GM19324 (cell line): ENCODE data around the gene KDM4C.

Source experiments
- ATAC-seq: cut with Tn5 transposase; IDR thresholded peaks from one replicate; pipeline ENCODE4 v1.9.1; 2021; ENCODE audit warnings: mild to moderate bottlenecking, moderate library complexity; ENCODE audit not compliant: unreplicated experiment, low FRiP score

KDM4C gene

DNA sequence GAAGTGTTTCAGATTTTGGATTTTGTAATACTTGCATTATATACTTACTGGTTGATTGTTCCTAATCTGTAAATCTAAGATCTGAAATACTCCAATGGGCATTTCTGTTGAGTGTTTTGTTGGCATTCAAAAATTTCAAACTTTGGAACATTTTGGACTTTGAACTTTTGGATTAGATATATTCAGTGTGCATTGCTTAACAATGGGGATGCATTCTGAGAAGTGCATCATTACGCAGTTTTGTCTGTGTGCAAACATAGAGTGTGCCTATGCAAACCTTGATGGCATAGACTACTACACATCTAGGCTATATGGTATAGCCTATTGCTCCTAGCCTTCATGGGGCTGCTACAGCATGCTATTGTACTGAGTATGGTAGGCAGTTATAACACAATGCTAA lies 325.4 kb downstream of the KDM4C start:
- no peak for ATAC-seq

DNA sequence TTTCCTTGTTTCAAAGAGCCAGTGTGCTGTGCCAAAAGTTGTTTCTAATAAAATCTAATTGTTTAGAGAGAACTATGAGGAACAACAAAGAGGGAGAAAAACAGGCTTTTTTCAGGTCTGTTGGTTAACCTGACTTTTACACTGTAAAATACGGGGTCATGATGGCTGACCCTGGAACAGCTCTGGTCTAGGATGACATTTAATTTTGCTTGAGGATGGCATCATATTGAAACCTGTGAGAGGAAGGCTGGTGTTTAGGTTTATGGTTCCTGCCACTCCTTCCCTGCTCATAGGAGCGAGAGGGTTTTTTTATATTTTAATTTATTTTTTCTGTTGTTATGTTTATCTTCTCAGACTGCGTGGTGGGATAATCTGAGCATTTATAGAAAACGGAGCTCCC lies 327.6 kb downstream of the KDM4C start:
- ATAC-seq: no peak

DNA sequence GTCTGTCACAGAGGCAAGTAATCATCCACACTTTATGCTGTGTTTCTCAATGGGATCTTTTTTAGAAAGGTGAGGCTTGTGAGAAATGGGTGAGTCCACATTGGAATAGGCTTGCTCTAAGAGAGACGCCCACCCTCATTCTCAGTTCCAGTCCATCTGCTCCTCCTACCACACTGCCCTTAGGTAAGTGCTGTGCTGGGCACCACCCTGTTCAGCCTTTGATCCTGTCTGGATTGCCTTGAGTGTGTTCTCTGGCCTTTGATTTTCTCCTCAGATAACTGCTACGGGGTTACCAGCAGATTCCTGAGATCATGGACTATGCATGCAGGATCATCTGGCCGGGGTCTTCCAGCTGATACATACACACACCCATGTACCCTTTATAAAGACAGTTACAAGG lies 328.6 kb downstream of the KDM4C start:
- no peak for ATAC-seq

DNA sequence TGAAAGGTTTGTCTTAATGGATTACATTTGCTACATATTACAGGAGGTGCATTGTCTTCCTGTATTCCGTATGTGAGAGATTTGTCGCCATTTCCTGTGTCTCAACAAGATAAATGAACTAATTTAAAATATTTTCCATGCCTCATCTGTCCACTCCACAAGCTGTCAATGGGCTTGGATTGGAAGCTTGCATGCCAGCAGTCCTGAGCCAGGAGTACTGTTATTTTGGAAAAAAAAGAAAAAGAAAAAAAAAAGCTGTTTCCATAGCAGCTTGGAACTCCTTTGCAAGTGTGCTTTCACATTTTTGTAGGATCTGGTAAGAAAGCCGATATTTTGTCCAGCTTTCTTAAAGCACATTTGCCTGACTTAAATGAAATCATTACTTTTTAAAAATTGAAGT lies 330.8 kb downstream of the KDM4C start:
- no peak for ATAC-seq

GRCh38 chr9:7089406-7090193 lies 331.8 kb downstream of the KDM4C start:
- ATAC-seq: no peak

- no peak for ATAC-seq
Measured at GRCh38 chr9:7093040-7093439, 335.3 kb downstream of the KDM4C start.

DNA sequence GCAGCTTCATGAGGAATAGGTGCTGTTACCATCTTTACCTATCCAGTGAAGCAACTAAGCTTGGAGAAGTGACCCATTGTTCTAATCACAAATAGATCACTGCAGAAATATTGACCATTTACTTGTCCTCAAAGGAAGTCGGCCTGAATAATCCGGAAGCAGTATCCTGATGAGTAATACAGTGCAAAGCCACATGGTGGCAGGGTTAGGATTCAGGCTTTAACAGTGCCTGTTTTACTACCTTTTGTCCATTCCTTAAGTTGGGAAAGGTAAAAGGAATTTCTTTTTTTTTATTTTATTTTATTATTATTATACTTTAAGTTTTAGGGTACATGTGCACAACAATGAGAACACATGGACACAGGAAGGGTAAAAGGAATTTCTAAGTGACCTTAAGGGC lies 336.3 kb downstream of the KDM4C start:
- no peak for ATAC-seq

DNA sequence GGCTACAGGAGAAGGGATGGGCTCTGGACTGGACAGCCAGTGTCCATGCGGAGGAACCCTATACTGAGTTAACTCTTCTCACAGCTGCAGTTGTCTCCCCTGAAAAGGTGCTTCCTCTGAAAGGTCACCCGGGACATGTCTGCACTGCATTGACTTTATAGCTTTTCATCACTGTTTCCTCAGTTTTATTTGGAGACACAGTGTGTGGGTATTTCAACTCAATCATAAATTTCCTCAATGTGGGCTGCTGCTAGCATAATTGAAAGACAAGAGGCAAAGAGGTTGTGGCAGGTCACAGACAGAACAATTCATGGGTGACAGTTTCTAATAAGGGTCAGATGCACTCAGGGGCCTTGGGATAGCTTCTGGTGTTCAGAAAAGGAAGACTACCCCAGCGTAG lies 336.8 kb downstream of the KDM4C start:
- no peak for ATAC-seq

GRCh38 chr9:7095058-7095457 lies 337.3 kb downstream of the KDM4C start:
- ATAC-seq: no peak

- ATAC-seq: no peak
Measured at GRCh38 chr9:7097040-7097715, 339.4 kb downstream of the KDM4C start.

DNA sequence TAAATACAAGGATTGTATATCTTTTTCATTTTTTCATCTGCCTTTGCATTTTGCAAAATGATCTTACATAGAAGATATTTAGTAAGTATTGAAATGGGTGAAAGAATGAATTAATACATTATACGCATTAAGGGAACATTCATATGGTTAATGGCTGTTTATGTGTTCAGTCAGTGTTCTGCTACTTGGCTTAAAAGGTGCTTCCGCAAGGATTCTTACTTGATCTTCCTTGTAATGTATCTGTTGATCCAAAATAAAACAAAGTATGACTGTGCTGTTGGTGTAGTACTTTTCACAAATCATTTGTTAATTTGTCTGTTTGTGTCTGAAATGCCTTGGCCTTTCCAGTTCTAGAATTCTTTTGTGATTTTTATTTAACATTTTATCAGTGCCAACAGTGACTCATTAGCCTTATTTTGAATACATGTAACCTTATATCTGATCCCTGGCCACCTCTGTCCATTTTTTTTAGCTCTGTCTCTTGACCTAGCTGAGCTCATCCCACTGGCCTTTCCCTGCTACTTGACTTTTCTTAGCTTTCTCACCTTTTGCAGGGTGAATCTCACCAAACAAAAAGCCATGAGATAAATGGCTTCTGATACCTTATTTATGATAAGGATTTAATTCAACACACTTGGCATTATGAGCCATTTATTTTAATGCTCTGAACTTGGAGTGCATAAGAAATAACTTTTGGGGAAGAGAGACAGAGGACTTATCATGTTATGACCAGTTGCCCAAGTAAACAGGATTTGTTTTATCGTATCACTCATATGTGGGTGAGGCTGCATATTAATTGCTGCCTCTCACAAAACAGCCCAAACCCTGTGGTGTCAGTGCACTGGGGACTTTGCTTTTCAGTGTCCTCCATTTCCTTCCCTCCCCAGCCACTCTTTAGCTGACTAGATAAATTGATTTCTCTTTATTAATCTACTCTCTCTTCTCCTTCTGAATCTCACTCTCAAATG lies 340.3 kb downstream of the KDM4C start:
- ATAC-seq: no peak

DNA sequence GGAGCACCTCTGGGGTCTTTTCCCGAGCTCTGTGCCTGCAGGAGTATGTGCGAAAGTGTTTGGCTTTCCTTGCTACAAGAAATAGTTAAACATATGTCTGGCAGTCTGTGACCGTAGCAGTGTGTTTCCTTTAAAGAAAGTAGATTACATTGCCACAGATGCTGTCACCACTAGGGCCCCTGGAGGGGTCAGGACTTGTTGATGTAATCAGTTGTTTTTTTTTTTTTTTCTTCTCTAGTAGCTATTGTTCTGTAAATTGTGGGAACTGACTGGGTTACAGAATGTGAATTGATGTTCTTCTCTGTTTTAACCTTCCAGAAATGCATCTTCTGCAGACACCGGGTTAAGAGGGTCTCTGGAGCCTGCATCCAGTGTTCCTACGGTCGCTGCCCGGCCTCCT lies 345.6 kb downstream of the KDM4C start:
- ATAC-seq: no peak

DNA sequence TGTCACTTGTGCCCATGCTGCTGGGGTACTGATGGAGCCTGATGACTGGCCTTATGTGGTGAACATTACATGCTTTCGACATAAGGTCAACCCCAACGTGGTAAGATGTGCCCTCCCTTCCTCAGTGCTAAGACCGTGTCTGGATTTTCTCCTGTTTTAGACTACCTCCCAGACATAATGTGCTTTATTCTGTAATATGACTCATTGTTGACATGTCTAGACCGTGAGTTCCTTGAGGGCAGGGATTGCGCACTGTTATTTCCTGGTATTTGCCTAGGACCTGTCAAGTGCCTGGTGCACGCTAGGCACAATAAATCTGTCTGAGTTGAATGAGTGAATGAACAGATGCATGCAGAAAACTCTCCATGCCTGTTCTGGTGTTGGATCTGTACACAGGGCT lies 346.0 kb downstream of the KDM4C start:
- ATAC-seq: no peak

GRCh38 chr9:7104625-7105024 lies 346.9 kb downstream of the KDM4C start:
- no peak for ATAC-seq

DNA sequence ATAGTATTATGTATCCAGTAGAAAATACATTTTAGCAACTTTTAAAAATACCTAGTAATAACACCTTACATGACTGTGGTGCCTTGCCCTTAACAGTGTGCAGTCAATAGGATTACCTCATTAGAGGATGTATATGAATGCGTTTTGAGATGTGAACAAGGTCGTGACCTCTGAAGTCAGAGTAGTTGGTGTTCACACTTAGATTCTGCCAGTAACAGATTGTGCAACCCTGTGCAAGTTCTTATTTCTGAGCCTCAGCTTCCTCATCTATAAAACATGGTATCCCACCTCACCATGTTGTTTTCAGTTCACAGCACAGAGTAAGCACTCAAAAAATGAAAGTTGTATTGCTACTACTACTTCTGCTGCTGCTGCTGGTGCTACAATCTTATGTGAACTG lies 347.3 kb downstream of the KDM4C start:
- ATAC-seq: no peak

DNA sequence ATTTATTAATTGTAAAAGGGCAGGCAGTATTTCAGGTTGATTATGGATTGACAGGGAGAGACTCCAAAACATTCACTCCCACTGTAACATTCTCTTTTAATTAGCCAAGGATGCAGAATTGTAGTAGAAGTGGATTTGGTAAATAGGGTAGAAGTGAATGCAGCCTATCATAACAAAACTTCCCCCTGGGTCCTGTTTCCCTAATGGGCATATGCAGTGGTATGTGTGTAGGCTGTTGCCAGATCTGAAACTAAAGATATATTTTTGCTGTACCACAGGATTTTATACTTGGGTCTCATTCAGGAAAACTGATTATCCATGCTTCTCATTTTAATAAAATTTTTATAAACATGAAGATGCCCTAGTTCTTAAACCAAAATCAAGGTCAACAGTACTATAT lies 351.2 kb downstream of the KDM4C start:
- ATAC-seq: no peak

DNA sequence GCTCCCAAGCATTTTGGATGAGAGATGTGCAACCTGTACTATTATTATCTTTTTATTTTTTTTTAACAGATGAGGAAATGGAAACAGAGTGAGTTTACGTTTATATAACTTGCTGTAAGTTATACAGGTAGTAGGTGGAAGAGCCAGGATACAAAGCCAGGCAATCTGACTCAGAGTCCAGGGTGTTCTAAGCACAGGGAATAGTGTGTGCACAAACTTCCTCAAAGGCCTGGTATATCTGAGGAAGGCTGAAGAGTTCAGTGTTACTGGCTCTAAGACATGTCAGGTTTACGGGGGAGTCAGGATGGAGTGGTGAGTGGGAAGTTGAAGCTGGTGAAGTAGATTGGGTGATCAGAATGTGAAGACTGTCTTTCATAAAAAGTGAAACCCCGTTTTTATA lies 353.6 kb downstream of the KDM4C start:
- ATAC-seq: no peak

DNA sequence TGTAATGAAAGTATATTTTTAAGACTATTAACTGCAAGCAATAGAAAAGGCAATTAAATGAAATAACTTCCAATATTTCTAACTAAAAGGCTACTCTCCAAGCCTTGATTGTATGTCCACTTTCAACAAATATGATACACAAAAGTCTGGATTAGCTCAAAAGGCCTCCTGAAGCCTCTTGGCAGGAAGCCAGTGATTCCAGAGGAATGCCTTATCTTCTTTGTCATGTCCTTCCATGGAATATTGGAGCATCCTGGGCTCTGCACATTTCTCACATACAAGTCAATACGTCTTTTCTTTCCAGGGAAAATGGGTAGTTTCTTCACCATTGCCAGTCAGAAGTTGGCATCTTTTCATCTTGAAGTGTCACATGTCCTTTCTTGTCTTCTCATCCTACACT lies 357.8 kb downstream of the KDM4C start:
- no peak for ATAC-seq

GRCh38 chr9:7117676-7118561 lies 360.1 kb downstream of the KDM4C start:
- ATAC-seq: no peak

DNA sequence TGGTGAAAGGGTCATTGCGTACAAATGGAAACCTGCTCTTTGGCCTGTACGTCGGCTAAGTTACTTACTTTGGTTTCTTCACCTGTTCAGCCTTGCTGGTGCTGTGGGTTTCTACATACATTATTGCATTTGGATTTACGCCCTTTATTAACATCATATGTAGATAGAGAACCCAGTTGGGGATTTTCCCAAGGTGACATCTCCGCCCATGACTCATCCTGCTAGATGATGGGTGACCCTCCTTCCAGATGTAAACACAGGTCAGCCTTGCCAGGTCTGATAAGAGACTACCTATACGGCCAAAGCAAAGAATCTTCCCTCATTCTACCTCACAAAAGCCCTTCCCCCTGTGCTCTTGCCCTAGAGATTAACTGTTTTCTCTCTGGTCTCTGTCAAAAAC lies 360.9 kb downstream of the KDM4C start:
- no peak for ATAC-seq
